KG1 (cell line): Measurements from ENCODE around the gene FOXK1.

ENCODE experiments used
- DNase-seq: peaks from one replicate; lab custom pipeline; 2025; lab: John Stamatoyannopoulos, UW

The FOXK1 gene

GRCh38 chr7:4745265-4745919 lies 63.3 kb downstream of the FOXK1 start:
- DNase-seq: no peak

- DNase-seq: no peak
Observed at GRCh38 chr7:4745971-4746919, 64.2 kb downstream of the FOXK1 start.

GRCh38 chr7:4747013-4747412 lies 64.9 kb downstream of the FOXK1 start:
- DNase-seq: no peak

GRCh38 chr7:4747746-4748145 lies 65.7 kb downstream of the FOXK1 start:
- DNase-seq: no peak

GRCh38 chr7:4748231-4748681 lies 66.2 kb downstream of the FOXK1 start:
- no peak for DNase-seq

- no peak for DNase-seq
Observed at GRCh38 chr7:4749363-4749762, 67.3 kb downstream of the FOXK1 start.

GRCh38 chr7:4749798-4750197 lies 67.7 kb downstream of the FOXK1 start:
- no peak for DNase-seq

- DNase-seq: no peak
Observed at GRCh38 chr7:4751398-4751947, 69.4 kb downstream of the FOXK1 start.

GRCh38 chr7:4753598-4754432 lies 71.7 kb downstream of the FOXK1 start:
- no peak for DNase-seq

GRCh38 chr7:4754433-4755010 lies 72.4 kb downstream of the FOXK1 start:
- DNase-seq: no peak

- DNase-seq: no peak
Observed at GRCh38 chr7:4755045-4755444, 73.0 kb downstream of the FOXK1 start.

- no peak for DNase-seq
Observed at GRCh38 chr7:4758111-4758510, 76.0 kb downstream of the FOXK1 start.

- no peak for DNase-seq
Observed at GRCh38 chr7:4758791-4759190, 76.7 kb downstream of the FOXK1 start.

- no peak for DNase-seq
Observed at GRCh38 chr7:4759211-4759610, 77.1 kb downstream of the FOXK1 start.

- no peak for DNase-seq
Observed at GRCh38 chr7:4760952-4761351, 78.9 kb downstream of the FOXK1 start.

- DNase-seq: no peak
Observed at GRCh38 chr7:4762121-4763055, 80.3 kb downstream of the FOXK1 start.

- no peak for DNase-seq
Observed at GRCh38 chr7:4763091-4763793, 81.1 kb downstream of the FOXK1 start.

GRCh38 chr7:4763794-4764185 lies 81.7 kb downstream of the FOXK1 start:
- no peak for DNase-seq

- no peak for DNase-seq
Observed at GRCh38 chr7:4764402-4765007, 82.4 kb downstream of the FOXK1 start.
